Activated CD8-positive, alpha-beta T cell treated with anti-CD3 and anti-CD28 coated beads for 36 hours (primary cell): ENCODE measurements around the gene SPTAN1. TPM values are rescaled to one million over a fixed set of nuclear protein-coding genes. Genes with fewer than 3 reads are reported as not detected.

Source experiments
- ATAC-seq: fragments of 200-7000 bp; cut with Tn5 transposase; one replicate; pipeline ENCODE4 v1.10.0; 2021; ENCODE audit warnings: mild to moderate bottlenecking, moderate library complexity
- CTCF ChIA-PET: fragments of 350-600 bp; sonication (Branson Sonifier 250); formaldehyde crosslinking; loops from one replicate; lab custom pipeline; 2021; ENCODE audit warnings: antibody characterized with exemption; lab: Charles Lee
- POLR2A ChIA-PET: fragments of 350-600 bp; sonication (Branson Sonifier 250); formaldehyde crosslinking; loops from one replicate; lab custom pipeline; 2021; ENCODE audit warnings: antibody characterized with exemption; lab: Charles Lee
- DNase-seq: peaks from one replicate; pipeline ENCODE4 v3.0.0-alpha.2; 2020
- H3K27ac Mint-ChIP-seq: one replicate; pipeline ENCODE4 v1.8.0; 2021; ENCODE audit warnings: mild to moderate bottlenecking, mixed read lengths
- H3K27me3 Mint-ChIP-seq: one replicate; pipeline ENCODE4 v1.8.0; 2021; ENCODE audit warnings: mixed read lengths
- H3K36me3 Mint-ChIP-seq: one replicate; pipeline ENCODE4 v1.8.0; 2021; ENCODE audit warnings: low read depth, mixed read lengths
- H3K4me1 Mint-ChIP-seq: one replicate; pipeline ENCODE4 v1.8.0; 2021; ENCODE audit warnings: low read depth, mixed read lengths
- H3K4me3 Mint-ChIP-seq: one replicate; pipeline ENCODE4 v1.8.0; 2021; ENCODE audit warnings: mild to moderate bottlenecking, moderate library complexity, mixed read lengths
- H3K9me3 Mint-ChIP-seq: one replicate; pipeline ENCODE4 v1.8.0; 2021; ENCODE audit warnings: mixed read lengths
- intact Hi-C: fragments of 100-400 bp; cut with micrococcal nuclease; formaldehyde crosslinking; loops from one replicate; pipeline ENCODE4 v1.10.0; 2022
- total RNA-seq, 2 experiments: library from RNA; stranded (reverse); gene quantifications; one replicate each; pipeline ENCODE4 v1.2.3, GENCODE V29; 2021
- TF ChIP-seq, protein P1 (sequence below): fragments of 200-600 bp; IDR thresholded peaks from one replicate; pipeline ENCODE4 v1.8.0; 2022; ENCODE audit warnings: antibody characterized with exemption, mild to moderate bottlenecking

Gene SPTAN1
- total RNA-seq, 2 experiments from 2014 or later: 178 to 183 TPM

- TF ChIP-seq, protein P1, sequence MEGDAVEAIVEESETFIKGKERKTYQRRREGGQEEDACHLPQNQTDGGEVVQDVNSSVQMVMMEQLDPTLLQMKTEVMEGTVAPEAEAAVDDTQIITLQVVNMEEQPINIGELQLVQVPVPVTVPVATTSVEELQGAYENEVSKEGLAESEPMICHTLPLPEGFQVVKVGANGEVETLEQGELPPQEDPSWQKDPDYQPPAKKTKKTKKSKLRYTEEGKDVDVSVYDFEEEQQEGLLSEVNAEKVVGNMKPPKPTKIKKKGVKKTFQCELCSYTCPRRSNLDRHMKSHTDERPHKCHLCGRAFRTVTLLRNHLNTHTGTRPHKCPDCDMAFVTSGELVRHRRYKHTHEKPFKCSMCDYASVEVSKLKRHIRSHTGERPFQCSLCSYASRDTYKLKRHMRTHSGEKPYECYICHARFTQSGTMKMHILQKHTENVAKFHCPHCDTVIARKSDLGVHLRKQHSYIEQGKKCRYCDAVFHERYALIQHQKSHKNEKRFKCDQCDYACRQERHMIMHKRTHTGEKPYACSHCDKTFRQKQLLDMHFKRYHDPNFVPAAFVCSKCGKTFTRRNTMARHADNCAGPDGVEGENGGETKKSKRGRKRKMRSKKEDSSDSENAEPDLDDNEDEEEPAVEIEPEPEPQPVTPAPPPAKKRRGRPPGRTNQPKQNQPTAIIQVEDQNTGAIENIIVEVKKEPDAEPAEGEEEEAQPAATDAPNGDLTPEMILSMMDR: no peak
- ChIA-PET POLR2A (interaction anchor here (0.6 to 0.9 kb wide), 3 partner anchors 59 to 376 kb away, joined by 3 read pairs; no protein-coding TSS in a partner anchor), CTCF (interaction anchor here (1.1 kb wide), 1 partner anchor 187 kb away, joined by 3 read pairs; no protein-coding TSS in a partner anchor)
- ATAC-seq: no peak
- Mint-ChIP-seq H3K4me1 (no peaks in the 10 kb centered on the region), H3K9me3 (no peaks in the 10 kb centered on the region), H3K27me3 (no peaks in the 10 kb centered on the region), H3K36me3 (peaks cover 28% of the 10 kb centered on the region), H3K27ac (no peak overlapping the region), H3K4me3 (no peak overlapping the region)
- intact Hi-C loops: no loop called here
- no peak for DNase-seq
These were observed 73.2 kb downstream of the SPTAN1 start for GRCh38 chr9:128625391-128626146.

GRCh38 chr9:128626181-128626580 lies 73.8 kb downstream of the SPTAN1 start:
- H3K36me3 Mint-ChIP-seq: peaks cover 24% of the 10 kb centered on the region
- CTCF ChIA-PET: interaction anchor here (1.1 kb wide), 1 partner anchor 188 kb away, joined by 3 read pairs; no protein-coding TSS in a partner anchor

GRCh38 chr9:128627127-128627715 lies 74.8 kb downstream of the SPTAN1 start:
- Mint-ChIP-seq H3K27ac (no peak overlapping the region), H3K27me3 (no peaks in the 10 kb centered on the region), H3K4me1 (no peaks in the 10 kb centered on the region), H3K9me3 (no peaks in the 10 kb centered on the region), H3K36me3 (peaks cover 27% of the 10 kb centered on the region), H3K4me3 (no peak overlapping the region)
- ChIA-PET POLR2A (no interaction called here), CTCF (no interaction called here)
- TF ChIP-seq, protein P1: no peak
- intact Hi-C loops: no loop called here
- no peak for DNase-seq
- no peak for ATAC-seq

More at GRCh38 chr9:128626181-128626580, 73.8 kb downstream of the SPTAN1 start:
- DNase-seq (no peak), ATAC-seq (no peak)
- Mint-ChIP-seq H3K4me3 (no peak overlapping the region), H3K9me3 (no peaks in the 10 kb centered on the region), H3K27me3 (no peaks in the 10 kb centered on the region), H3K27ac (no peak overlapping the region), H3K4me1 (no peaks in the 10 kb centered on the region)
- POLR2A ChIA-PET: interaction anchor here (0.8 to 0.9 kb wide), 2 partner anchors 60 to 376 kb away, joined by 3 read pairs; no protein-coding TSS in a partner anchor
- intact Hi-C loops: no loop called here
- TF ChIP-seq, protein P1: no peak

GRCh38 chr9:128627906-128628305 lies 75.5 kb downstream of the SPTAN1 start:
- TF ChIP-seq, protein P1: no peak
- ATAC-seq (no peak), DNase-seq (no peak)
- H3K4me1 Mint-ChIP-seq: no peaks in the 10 kb centered on the region
- H3K36me3 Mint-ChIP-seq: peaks cover 27% of the 10 kb centered on the region
- no peaks in the 10 kb centered on the region for H3K9me3 Mint-ChIP-seq
- intact Hi-C loops: no loop called here
- H3K27me3 Mint-ChIP-seq: no peaks in the 10 kb centered on the region
- ChIA-PET POLR2A (no interaction called here), CTCF (no interaction called here)
- no peak overlapping the region for H3K4me3 Mint-ChIP-seq
- no peak overlapping the region for H3K27ac Mint-ChIP-seq
